Measurements from ENCODE around the gene BEST3.

DNA sequence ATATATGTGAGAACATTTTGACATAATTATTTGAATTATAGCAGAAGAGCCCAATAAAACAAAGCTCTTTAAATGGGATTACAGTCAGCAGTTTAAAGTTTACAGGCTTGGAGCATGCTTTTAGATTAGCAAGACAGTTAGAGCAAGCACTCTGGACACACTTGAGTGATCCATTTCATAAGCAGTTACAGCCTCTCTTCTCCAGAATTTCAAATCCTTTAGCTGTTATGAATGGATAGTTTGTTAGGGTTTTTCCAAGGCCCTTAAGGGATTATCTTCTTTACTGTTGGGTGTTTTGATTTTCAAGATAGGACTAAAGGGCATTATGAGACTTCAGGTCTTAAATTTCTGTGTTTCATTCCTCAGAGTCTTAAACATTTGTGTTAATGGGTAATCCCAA, 36.3 kb downstream of the BEST3 start:
- no peak for TF ChIP-seq POLR2A (IDR thresholded peaks at IDR 0.05)
- TF ChIP-seq, protein P1, sequence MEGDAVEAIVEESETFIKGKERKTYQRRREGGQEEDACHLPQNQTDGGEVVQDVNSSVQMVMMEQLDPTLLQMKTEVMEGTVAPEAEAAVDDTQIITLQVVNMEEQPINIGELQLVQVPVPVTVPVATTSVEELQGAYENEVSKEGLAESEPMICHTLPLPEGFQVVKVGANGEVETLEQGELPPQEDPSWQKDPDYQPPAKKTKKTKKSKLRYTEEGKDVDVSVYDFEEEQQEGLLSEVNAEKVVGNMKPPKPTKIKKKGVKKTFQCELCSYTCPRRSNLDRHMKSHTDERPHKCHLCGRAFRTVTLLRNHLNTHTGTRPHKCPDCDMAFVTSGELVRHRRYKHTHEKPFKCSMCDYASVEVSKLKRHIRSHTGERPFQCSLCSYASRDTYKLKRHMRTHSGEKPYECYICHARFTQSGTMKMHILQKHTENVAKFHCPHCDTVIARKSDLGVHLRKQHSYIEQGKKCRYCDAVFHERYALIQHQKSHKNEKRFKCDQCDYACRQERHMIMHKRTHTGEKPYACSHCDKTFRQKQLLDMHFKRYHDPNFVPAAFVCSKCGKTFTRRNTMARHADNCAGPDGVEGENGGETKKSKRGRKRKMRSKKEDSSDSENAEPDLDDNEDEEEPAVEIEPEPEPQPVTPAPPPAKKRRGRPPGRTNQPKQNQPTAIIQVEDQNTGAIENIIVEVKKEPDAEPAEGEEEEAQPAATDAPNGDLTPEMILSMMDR (IDR thresholded peaks at IDR 0.05), result no peak
- TF ChIP-seq POLR2AphosphoS5 (IDR thresholded peaks at IDR 0.05), result no peak
